Fibroblast of skin of abdomen (primary cell): ENCODE results near the gene MAP7D2. TPM values are rescaled to one million over a fixed set of nuclear protein-coding genes. Genes with fewer than 3 reads are reported as not detected.
"Not testable (repeated sequence)": the region's sequence is repeated elsewhere in the genome, so short reads cannot be mapped to it uniquely, and the experiment has no call there.

ENCODE experiments used
- DNase-seq: peaks from one replicate; pipeline ENCODE4 v3.0.0-alpha.2; 2013
- polyA plus RNA-seq, 2 experiments: library from polyadenylated mRNA; unstranded; fragments of 120-200 nt; gene quantifications; one replicate each; pipeline ENCODE4 v1.2.1, GENCODE V29; 2013; ENCODE audit not compliant: insufficient read length in 2 of 2

The MAP7D2 gene
- polyA plus RNA-seq (2013, experiment 1 of 2; ENCODE audit: insufficient read length) = 0.67 TPM
- polyA plus RNA-seq (2013, experiment 2 of 2; ENCODE audit: insufficient read length) = 0.52 TPM

GRCh38 chrX:20116577-20117240 lies at the start of gene MAP7D2:
MAP7D2 (minus strand) TSS chrX:20116907; CDS start chrX:20116879, 28 bp downstream.
- DNase-seq = no peak

GRCh38 chrX:20162516-20162915 lies 45.8 kb upstream of the MAP7D2 start:
- not testable (repeated sequence) for DNase-seq

GRCh38 chrX:20159797-20160385 lies 43.2 kb upstream of the MAP7D2 start:
- no peak for DNase-seq

- no peak for DNase-seq
Observed at GRCh38 chrX:20151689-20152088, 35.0 kb upstream of the MAP7D2 start.

GRCh38 chrX:20149326-20149725 lies 32.6 kb upstream of the MAP7D2 start:
- no peak for DNase-seq

GRCh38 chrX:20147561-20147960 lies 30.9 kb upstream of the MAP7D2 start:
- no peak for DNase-seq

GRCh38 chrX:20144491-20144890 lies 27.8 kb upstream of the MAP7D2 start:
- DNase-seq = peak; percentile 63

GRCh38 chrX:20143561-20143960 lies 26.9 kb upstream of the MAP7D2 start:
- no peak for DNase-seq

GRCh38 chrX:20143111-20143510 lies 26.4 kb upstream of the MAP7D2 start:
- no peak for DNase-seq

- DNase-seq = peak; percentile 97
Observed at GRCh38 chrX:20141281-20142220, 24.8 kb upstream of the MAP7D2 start, which contains the start of gene EIF1AX. EIF1AX (minus strand) TSS chrX:20141838; CDS start chrX:20141640, 198 bp downstream.

GRCh38 chrX:20140420-20140819 lies 23.7 kb upstream of the MAP7D2 start:
- DNase-seq = no peak

- DNase-seq = peak; percentile 49
Observed at GRCh38 chrX:20139966-20140365, 23.3 kb upstream of the MAP7D2 start.

- DNase-seq = no peak
Observed at GRCh38 chrX:20135944-20136343, 19.2 kb upstream of the MAP7D2 start.

GRCh38 chrX:20132666-20133065 lies 16.0 kb upstream of the MAP7D2 start:
- DNase-seq = no peak

- peak; percentile 16 for DNase-seq
Observed at GRCh38 chrX:20130357-20130756, 13.7 kb upstream of the MAP7D2 start.

- DNase-seq = no peak
Observed at GRCh38 chrX:20129547-20129946, 12.8 kb upstream of the MAP7D2 start.

GRCh38 chrX:20128670-20129069 lies 12.0 kb upstream of the MAP7D2 start:
- no peak for DNase-seq

- DNase-seq = not testable (repeated sequence)
Observed at GRCh38 chrX:20127440-20127839, 10.7 kb upstream of the MAP7D2 start.

GRCh38 chrX:20126833-20127232 lies 10.1 kb upstream of the MAP7D2 start:
- not testable (repeated sequence) for DNase-seq

- DNase-seq = no peak
Observed at GRCh38 chrX:20124964-20125363, 8.3 kb upstream of the MAP7D2 start.

- no peak for DNase-seq
Observed at GRCh38 chrX:20118065-20118824, 1.5 kb upstream of the MAP7D2 start.

- DNase-seq = no peak
Observed at GRCh38 chrX:20116087-20116576, 575 bp downstream of the MAP7D2 start.
